Measurements from ENCODE around the gene ARL6.

ARL6 gene

DNA sequence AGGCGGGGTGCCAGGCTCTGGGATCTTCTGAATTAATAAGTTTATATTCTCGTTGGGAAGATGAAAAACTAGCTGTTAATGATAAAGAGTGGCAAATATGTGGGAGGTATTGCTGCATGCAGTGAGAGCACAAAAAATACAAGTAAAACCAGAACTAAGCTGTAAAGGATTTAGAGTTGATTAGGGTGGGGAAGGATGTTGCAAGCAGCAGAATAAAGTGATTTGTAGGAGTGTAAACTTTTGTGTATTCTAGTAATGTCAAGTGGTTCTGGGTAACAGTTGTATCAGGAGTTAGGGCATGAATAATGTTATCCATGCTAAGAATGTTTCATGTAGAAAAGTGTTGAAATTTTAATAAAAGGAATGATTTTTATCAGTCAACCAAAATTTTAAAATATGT, 75.4 kb downstream of the ARL6 start:
- H4K20me1 ChIP-seq (ENCODE audit: low read depth, low read length), result no peaks in the 10 kb centered on the region
- no peaks in the 10 kb centered on the region for H3K27me3 ChIP-seq (ENCODE audit: low read length)
- H3F3A ChIP-seq (ENCODE audit: insufficient read depth), result no peaks in the 10 kb centered on the region
- H3K9ac ChIP-seq (ENCODE audit: low read length), result no peak overlapping the region
- no peaks in the 10 kb centered on the region for H3K36me3 ChIP-seq (ENCODE audit: low read length)
- no peak overlapping the region for H3K27ac ChIP-seq (ENCODE audit: low read depth, low read length)
- TF ChIP-seq, protein P1, sequence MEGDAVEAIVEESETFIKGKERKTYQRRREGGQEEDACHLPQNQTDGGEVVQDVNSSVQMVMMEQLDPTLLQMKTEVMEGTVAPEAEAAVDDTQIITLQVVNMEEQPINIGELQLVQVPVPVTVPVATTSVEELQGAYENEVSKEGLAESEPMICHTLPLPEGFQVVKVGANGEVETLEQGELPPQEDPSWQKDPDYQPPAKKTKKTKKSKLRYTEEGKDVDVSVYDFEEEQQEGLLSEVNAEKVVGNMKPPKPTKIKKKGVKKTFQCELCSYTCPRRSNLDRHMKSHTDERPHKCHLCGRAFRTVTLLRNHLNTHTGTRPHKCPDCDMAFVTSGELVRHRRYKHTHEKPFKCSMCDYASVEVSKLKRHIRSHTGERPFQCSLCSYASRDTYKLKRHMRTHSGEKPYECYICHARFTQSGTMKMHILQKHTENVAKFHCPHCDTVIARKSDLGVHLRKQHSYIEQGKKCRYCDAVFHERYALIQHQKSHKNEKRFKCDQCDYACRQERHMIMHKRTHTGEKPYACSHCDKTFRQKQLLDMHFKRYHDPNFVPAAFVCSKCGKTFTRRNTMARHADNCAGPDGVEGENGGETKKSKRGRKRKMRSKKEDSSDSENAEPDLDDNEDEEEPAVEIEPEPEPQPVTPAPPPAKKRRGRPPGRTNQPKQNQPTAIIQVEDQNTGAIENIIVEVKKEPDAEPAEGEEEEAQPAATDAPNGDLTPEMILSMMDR (IDR thresholded peaks at IDR 0.05; ENCODE audit: insufficient read depth, low read length, poor library complexity, severe bottlenecking), result no peak
- no peak for TF ChIP-seq EZH2phosphoT487 (conservative IDR thresholded peaks at IDR 0.05; ENCODE audit: low read length)
- no peak overlapping the region for H2AFZ ChIP-seq (ENCODE audit: low read depth, low read length, severe bottlenecking)
- no peaks in the 10 kb centered on the region for H3K79me2 ChIP-seq (ENCODE audit: insufficient read depth, low read length)
- H3K9me2 ChIP-seq (replicated peaks; ENCODE audit: insufficient read depth, low read length), result no peaks in the 10 kb centered on the region
- no peak overlapping the region for H3K4me3 ChIP-seq (ENCODE audit: insufficient read depth, low read length, poor library complexity, severe bottlenecking)
- no peak overlapping the region for H3K4me2 ChIP-seq (ENCODE audit: low read depth, low read length, poor library complexity, severe bottlenecking)
- no peaks in the 10 kb centered on the region for H3K9me3 ChIP-seq (ENCODE audit: insufficient read depth, low read length)

DNA sequence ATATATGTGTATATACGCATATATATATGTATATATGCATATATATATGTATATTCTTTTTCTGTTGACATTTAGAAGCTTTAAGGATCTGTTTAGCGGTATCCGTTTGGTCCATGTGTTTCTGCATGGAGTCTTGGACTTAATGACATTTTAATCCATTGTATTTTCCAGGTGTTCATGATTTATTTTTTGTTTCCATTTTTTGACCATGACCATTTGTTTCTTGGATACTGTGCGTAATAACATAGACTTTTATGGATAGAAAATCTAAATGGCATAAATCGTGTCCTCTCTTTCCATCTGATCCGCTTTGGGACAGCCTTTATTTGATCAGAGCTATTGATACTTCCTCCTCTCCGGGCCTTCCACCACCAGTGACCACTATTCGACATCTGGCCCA, 76.7 kb downstream of the ARL6 start:
- H3K4me2 ChIP-seq (ENCODE audit: low read depth, low read length, poor library complexity, severe bottlenecking), result no peak overlapping the region
- H3K79me2 ChIP-seq (ENCODE audit: insufficient read depth, low read length), result no peaks in the 10 kb centered on the region
- H2AFZ ChIP-seq (ENCODE audit: low read depth, low read length, severe bottlenecking), result no peak overlapping the region
- H3F3A ChIP-seq (ENCODE audit: insufficient read depth), result no peaks in the 10 kb centered on the region
- no peaks in the 10 kb centered on the region for H3K9me3 ChIP-seq (ENCODE audit: insufficient read depth, low read length)
- no peaks in the 10 kb centered on the region for H3K9me2 ChIP-seq (replicated peaks; ENCODE audit: insufficient read depth, low read length)
- H4K20me1 ChIP-seq (ENCODE audit: low read depth, low read length), result no peaks in the 10 kb centered on the region
- no peak overlapping the region for H3K4me3 ChIP-seq (ENCODE audit: insufficient read depth, low read length, poor library complexity, severe bottlenecking)
- TF ChIP-seq EZH2phosphoT487 (conservative IDR thresholded peaks at IDR 0.05; ENCODE audit: low read length), result no peak
- TF ChIP-seq, protein P1 (IDR thresholded peaks at IDR 0.05; ENCODE audit: insufficient read depth, low read length, poor library complexity, severe bottlenecking), result no peak
- H3K9ac ChIP-seq (ENCODE audit: low read length), result no peak overlapping the region
- no peaks in the 10 kb centered on the region for H3K36me3 ChIP-seq (ENCODE audit: low read length)
- no peak overlapping the region for H3K27ac ChIP-seq (ENCODE audit: low read depth, low read length)
- H3K27me3 ChIP-seq (ENCODE audit: low read length), result no peaks in the 10 kb centered on the region

DNA sequence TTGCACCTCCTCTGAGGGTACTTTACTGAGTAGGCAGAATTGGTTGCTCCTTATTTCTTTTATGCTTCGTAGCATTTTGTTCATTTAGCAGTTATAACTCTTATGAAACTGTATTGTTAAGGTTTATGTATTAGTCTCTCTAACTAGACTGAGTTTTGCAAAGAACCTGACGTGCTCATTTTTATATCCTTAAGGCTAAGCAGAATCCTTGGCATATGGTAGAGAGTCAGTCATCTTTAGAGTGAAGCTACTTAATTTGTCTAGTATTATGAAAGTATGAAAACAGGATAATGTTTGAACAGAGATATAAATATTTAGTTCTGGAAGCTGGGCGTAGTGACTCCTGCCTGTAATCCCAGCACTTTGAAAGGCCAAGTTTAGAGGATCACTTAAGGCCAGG, 77.4 kb downstream of the ARL6 start:
- Histone ChIP-seq H3K27ac (ENCODE audit: low read depth, low read length) (no peak overlapping the region), H3K9ac (ENCODE audit: low read length) (no peak overlapping the region), H3K4me3 (ENCODE audit: insufficient read depth, low read length, poor library complexity, severe bottlenecking) (no peak overlapping the region), H3K27me3 (ENCODE audit: low read length) (no peaks in the 10 kb centered on the region), H3K36me3 (ENCODE audit: low read length) (no peaks in the 10 kb centered on the region), H3F3A (ENCODE audit: insufficient read depth) (no peaks in the 10 kb centered on the region), H4K20me1 (ENCODE audit: low read depth, low read length) (no peaks in the 10 kb centered on the region), H3K79me2 (ENCODE audit: insufficient read depth, low read length) (no peaks in the 10 kb centered on the region), H2AFZ (ENCODE audit: low read depth, low read length, severe bottlenecking) (no peak overlapping the region), H3K9me2 (replicated peaks; ENCODE audit: insufficient read depth, low read length) (no peaks in the 10 kb centered on the region), H3K4me2 (ENCODE audit: low read depth, low read length, poor library complexity, severe bottlenecking) (no peak overlapping the region), H3K9me3 (ENCODE audit: insufficient read depth, low read length) (no peaks in the 10 kb centered on the region)
- TF ChIP-seq, protein P1 (IDR thresholded peaks at IDR 0.05; ENCODE audit: insufficient read depth, low read length, poor library complexity, severe bottlenecking), result no peak

DNA sequence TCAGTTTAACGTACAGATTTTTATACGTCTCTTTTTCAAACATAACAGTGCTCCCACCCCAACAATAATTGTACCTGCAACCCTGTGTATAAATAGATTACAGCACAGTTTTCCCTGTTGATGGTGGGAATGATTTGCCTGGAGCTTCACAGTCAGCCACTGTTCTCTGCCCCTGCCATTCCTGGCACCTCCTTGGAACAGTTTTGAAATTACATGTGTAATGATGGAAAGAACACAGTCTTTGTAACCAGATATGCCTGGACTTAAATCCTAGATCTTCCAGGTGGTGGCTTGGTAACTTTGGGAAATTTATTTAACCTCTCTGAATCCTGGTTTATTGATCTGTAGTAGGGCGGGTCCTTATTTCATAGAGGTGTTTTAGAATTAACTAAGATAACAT, 84.2 kb downstream of the ARL6 start:
- H3K27ac ChIP-seq (ENCODE audit: low read depth, low read length), result no peak overlapping the region
- H3K9ac ChIP-seq (ENCODE audit: low read length), result no peak overlapping the region
- no peaks in the 10 kb centered on the region for H3K27me3 ChIP-seq (ENCODE audit: low read length)
- no peaks in the 10 kb centered on the region for H3F3A ChIP-seq (ENCODE audit: insufficient read depth)
- no peaks in the 10 kb centered on the region for H3K36me3 ChIP-seq (ENCODE audit: low read length)
- TF ChIP-seq EZH2phosphoT487 (conservative IDR thresholded peaks at IDR 0.05; ENCODE audit: low read length), result no peak
- TF ChIP-seq, protein P1 (IDR thresholded peaks at IDR 0.05; ENCODE audit: insufficient read depth, low read length, poor library complexity, severe bottlenecking), result no peak
- no peaks in the 10 kb centered on the region for H4K20me1 ChIP-seq (ENCODE audit: low read depth, low read length)
- H3K79me2 ChIP-seq (ENCODE audit: insufficient read depth, low read length), result no peaks in the 10 kb centered on the region
- no peaks in the 10 kb centered on the region for H3K9me3 ChIP-seq (ENCODE audit: insufficient read depth, low read length)
- no peak overlapping the region for H3K4me3 ChIP-seq (ENCODE audit: insufficient read depth, low read length, poor library complexity, severe bottlenecking)
- H2AFZ ChIP-seq (ENCODE audit: low read depth, low read length, severe bottlenecking), result no peak overlapping the region
- H3K4me2 ChIP-seq (ENCODE audit: low read depth, low read length, poor library complexity, severe bottlenecking), result no peak overlapping the region
- H3K9me2 ChIP-seq (replicated peaks; ENCODE audit: insufficient read depth, low read length), result no peaks in the 10 kb centered on the region

Data from SU-DHL-6 (cell line).